Measurements from ENCODE around the gene TMEM150B. TPM values are rescaled to one million over a fixed set of nuclear protein-coding genes. Genes with fewer than 3 reads are reported as not detected.
A peak's percentile ranks its signal among the peaks of the same experiment; 100 is the strongest.

The TMEM150B gene
- total and polyA plus RNA-seq, 9 donors = 0.36 to 3.8 (median 0.81) TPM

- Histone ChIP-seq H3K27ac (ENCODE audit: low read length) (peak overlapping the region; percentile 77), H3K36me3 (ENCODE audit: control insufficient read depth, insufficient read depth, low read length) (peaks cover 51% of the 10 kb centered on the region), H3K4me3 (ENCODE audit: low read length) (no peak overlapping the region), H3K27me3 (ENCODE audit: control insufficient read depth, insufficient read depth, low read length) (peaks cover 4% of the 10 kb centered on the region), H3K4me1 (ENCODE audit: control insufficient read depth, insufficient read depth, low read length) (peaks cover 61% of the 10 kb centered on the region), H3K9me3 (replicated peaks; ENCODE audit: control insufficient read depth, low read depth, low read length) (no peaks in the 10 kb centered on the region)
- peak; percentile 78 for DNase-seq
- 76% methylated on average over 34 of the region's 43 CpGs for WGBS (ENCODE audit: insufficient coverage)
Observed at GRCh38 chr19:55345818-55346724, 20.9 kb upstream of the TMEM150B start.

DNA sequence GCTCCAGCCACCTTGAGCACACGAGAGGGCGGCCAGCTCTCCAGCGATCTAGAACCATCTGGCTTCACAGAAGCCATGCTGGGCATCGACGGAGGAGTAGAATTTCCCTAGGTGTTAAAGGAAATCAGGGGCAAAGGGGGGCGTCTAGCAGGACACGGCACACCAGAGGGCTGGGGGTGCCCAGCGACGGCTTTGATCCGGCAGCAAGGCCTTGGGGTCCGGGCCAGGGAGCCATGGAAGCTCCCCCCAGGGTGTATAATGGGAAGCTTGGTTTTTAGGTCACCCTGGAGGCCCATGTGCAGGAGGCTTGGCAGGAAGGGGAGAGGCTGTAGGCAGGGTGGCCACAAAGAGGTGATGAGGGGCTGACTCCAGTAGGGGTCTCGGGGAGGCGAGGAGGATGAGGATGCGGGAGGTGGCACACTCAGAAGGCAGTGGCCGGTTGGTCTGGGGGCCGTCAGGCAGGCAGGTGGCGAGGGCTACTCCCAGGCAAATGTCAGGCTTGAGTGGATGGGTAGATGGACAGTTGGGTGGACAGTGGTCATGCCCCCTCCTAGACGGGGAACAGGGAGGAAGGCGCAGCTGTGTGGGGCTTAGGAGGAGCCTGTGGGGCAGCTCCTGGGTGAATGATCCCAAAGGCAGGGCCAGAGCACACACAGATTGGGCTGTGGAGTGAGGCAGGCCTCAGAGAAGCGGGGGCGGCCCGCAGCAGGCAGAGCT lies 20.1 kb upstream of the TMEM150B start:
- H3K4me1 ChIP-seq (ENCODE audit: control insufficient read depth, insufficient read depth, low read length) = peaks cover 67% of the 10 kb centered on the region
- peaks cover 51% of the 10 kb centered on the region for H3K36me3 ChIP-seq (ENCODE audit: control insufficient read depth, insufficient read depth, low read length)
- H3K27ac ChIP-seq (ENCODE audit: low read length) = peak overlapping the region; percentile 77
- no peaks in the 10 kb centered on the region for H3K27me3 ChIP-seq (ENCODE audit: control insufficient read depth, insufficient read depth, low read length)
- WGBS (ENCODE audit: insufficient coverage) = 80% methylated on average over 22 of the region's 22 CpGs
- no peak overlapping the region for H3K4me3 ChIP-seq (ENCODE audit: low read length)
- no peaks in the 10 kb centered on the region for H3K9me3 ChIP-seq (replicated peaks; ENCODE audit: control insufficient read depth, low read depth, low read length)
- DNase-seq = no peak

- WGBS (ENCODE audit: insufficient coverage) = 75% methylated on average over 9 of the region's 9 CpGs
- peak overlapping the region; percentile 67 for H3K27ac ChIP-seq (ENCODE audit: low read length)
- no peaks in the 10 kb centered on the region for H3K9me3 ChIP-seq (replicated peaks; ENCODE audit: control insufficient read depth, low read depth, low read length)
- H3K4me3 ChIP-seq (ENCODE audit: low read length) = no peak overlapping the region
- H3K36me3 ChIP-seq (ENCODE audit: control insufficient read depth, insufficient read depth, low read length) = peaks cover 50% of the 10 kb centered on the region
- no peaks in the 10 kb centered on the region for H3K27me3 ChIP-seq (ENCODE audit: control insufficient read depth, insufficient read depth, low read length)
- peak; percentile 86 for DNase-seq
- H3K4me1 ChIP-seq (ENCODE audit: control insufficient read depth, insufficient read depth, low read length) = peaks cover 69% of the 10 kb centered on the region
Observed at GRCh38 chr19:55344444-55344843, 19.3 kb upstream of the TMEM150B start.

GRCh38 chr19:55341595-55342531 lies 16.7 kb upstream of the TMEM150B start:
- Histone ChIP-seq H3K27ac (ENCODE audit: low read length) (peak overlapping the region; percentile 31), H3K27me3 (ENCODE audit: control insufficient read depth, insufficient read depth, low read length) (no peaks in the 10 kb centered on the region), H3K4me3 (ENCODE audit: low read length) (peak overlapping the region; percentile 18), H3K4me1 (ENCODE audit: control insufficient read depth, insufficient read depth, low read length) (peaks cover 59% of the 10 kb centered on the region), H3K9me3 (replicated peaks; ENCODE audit: control insufficient read depth, low read depth, low read length) (no peaks in the 10 kb centered on the region), H3K36me3 (ENCODE audit: control insufficient read depth, insufficient read depth, low read length) (peaks cover 32% of the 10 kb centered on the region)
- 75% methylated on average over 44 of the region's 50 CpGs for WGBS (ENCODE audit: insufficient coverage)
- no peak for DNase-seq

DNA sequence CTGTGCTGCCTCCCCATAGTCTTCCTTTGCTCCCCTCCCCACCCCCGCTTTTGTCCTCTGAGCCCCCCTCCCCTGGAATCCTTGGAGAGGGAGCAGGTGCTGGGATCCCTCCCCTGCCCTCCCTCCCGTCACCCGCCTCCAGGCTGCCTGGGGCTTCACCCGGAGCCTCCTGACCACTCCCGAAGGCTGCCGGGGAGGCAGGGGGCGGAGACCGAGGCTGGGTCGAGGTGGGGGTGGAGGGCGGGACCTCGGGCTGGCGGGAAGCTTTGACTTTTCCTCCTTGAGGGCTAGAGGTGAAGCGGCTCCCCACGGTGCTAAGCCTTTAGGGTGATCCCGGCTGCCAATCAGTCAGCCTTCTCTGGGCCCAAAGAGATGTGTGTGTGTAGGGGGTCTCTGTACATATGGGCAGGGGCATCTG lies 16.0 kb upstream of the TMEM150B start:
- peaks cover 30% of the 10 kb centered on the region for H3K36me3 ChIP-seq (ENCODE audit: control insufficient read depth, insufficient read depth, low read length)
- peak overlapping the region; percentile 94 for H3K27ac ChIP-seq (ENCODE audit: low read length)
- no peaks in the 10 kb centered on the region for H3K27me3 ChIP-seq (ENCODE audit: control insufficient read depth, insufficient read depth, low read length)
- 2% methylated on average over 6 of the region's 15 CpGs for WGBS (ENCODE audit: insufficient coverage)
- H3K4me3 ChIP-seq (ENCODE audit: low read length) = peak overlapping the region; percentile 90
- H3K9me3 ChIP-seq (replicated peaks; ENCODE audit: control insufficient read depth, low read depth, low read length) = no peaks in the 10 kb centered on the region
- peak; percentile 91 for DNase-seq
- peaks cover 53% of the 10 kb centered on the region for H3K4me1 ChIP-seq (ENCODE audit: control insufficient read depth, insufficient read depth, low read length)

DNA sequence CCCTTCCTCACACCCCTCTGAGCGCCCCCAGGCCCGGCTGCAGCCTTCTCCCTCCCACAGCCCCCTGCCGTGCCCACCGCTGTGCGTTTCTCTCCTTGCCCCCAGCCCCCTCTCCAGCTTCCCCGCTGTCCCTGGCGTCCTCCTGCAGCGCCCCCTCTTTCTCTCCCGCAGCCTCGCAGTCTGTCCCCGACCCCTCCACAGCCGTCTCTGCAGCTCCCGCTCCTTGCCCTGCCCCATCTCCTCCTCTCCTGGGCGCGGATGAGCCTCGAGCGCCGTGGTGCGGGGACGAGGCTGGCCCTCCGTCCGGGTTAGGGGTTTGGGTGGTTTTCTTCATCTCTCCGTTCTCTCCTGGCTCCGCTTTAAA lies 15.6 kb upstream of the TMEM150B start:
- H3K4me1 ChIP-seq (ENCODE audit: control insufficient read depth, insufficient read depth, low read length) = peaks cover 49% of the 10 kb centered on the region
- no peaks in the 10 kb centered on the region for H3K27me3 ChIP-seq (ENCODE audit: control insufficient read depth, insufficient read depth, low read length)
- peaks cover 30% of the 10 kb centered on the region for H3K36me3 ChIP-seq (ENCODE audit: control insufficient read depth, insufficient read depth, low read length)
- H3K27ac ChIP-seq (ENCODE audit: low read length) = peak overlapping the region; percentile 94
- no peak for DNase-seq
- WGBS (ENCODE audit: insufficient coverage) = under 1% methylated on average over 12 of the region's 24 CpGs
- peak overlapping the region; percentile 90 for H3K4me3 ChIP-seq (ENCODE audit: low read length)
- no peaks in the 10 kb centered on the region for H3K9me3 ChIP-seq (replicated peaks; ENCODE audit: control insufficient read depth, low read depth, low read length)

GRCh38 chr19:55339889-55340783 lies 15.0 kb upstream of the TMEM150B start:
- WGBS (ENCODE audit: insufficient coverage) = 3% methylated on average over 31 of the region's 44 CpGs
- peaks cover 43% of the 10 kb centered on the region for H3K4me1 ChIP-seq (ENCODE audit: control insufficient read depth, insufficient read depth, low read length)
- H3K9me3 ChIP-seq (replicated peaks; ENCODE audit: control insufficient read depth, low read depth, low read length) = no peaks in the 10 kb centered on the region
- peak overlapping the region; percentile 94 for H3K27ac ChIP-seq (ENCODE audit: low read length)
- H3K4me3 ChIP-seq (ENCODE audit: low read length) = peak overlapping the region; percentile 90
- H3K36me3 ChIP-seq (ENCODE audit: control insufficient read depth, insufficient read depth, low read length) = peaks cover 27% of the 10 kb centered on the region
- peak; percentile 57 for DNase-seq
- no peaks in the 10 kb centered on the region for H3K27me3 ChIP-seq (ENCODE audit: control insufficient read depth, insufficient read depth, low read length)

- Histone ChIP-seq H3K27me3 (ENCODE audit: control insufficient read depth, insufficient read depth, low read length) (no peaks in the 10 kb centered on the region), H3K9me3 (replicated peaks; ENCODE audit: control insufficient read depth, low read depth, low read length) (no peaks in the 10 kb centered on the region), H3K27ac (ENCODE audit: low read length) (peak within 1 kb of the TSS; percentile 94), H3K4me3 (ENCODE audit: low read length) (peak within 1 kb of the TSS; percentile 90), H3K36me3 (ENCODE audit: control insufficient read depth, insufficient read depth, low read length) (peaks cover 23% of the 10 kb centered on the region), H3K4me1 (ENCODE audit: control insufficient read depth, insufficient read depth, low read length) (peaks cover 34% of the 10 kb centered on the region)
- DNase-seq = peak; percentile 100
- WGBS (ENCODE audit: insufficient coverage) = under 1% methylated on average over 54 of the region's 63 CpGs
Observed at GRCh38 chr19:55339105-55339888, 14.2 kb upstream of the TMEM150B start, which contains the start of gene KMT5C. KMT5C (plus strand) TSS chr19:55339876; CDS start chr19:55341937, 2,061 bp downstream.

All from muscle of leg (tissue), 11 donors.